HG03460 (cell line): ENCODE results near the gene RIMS3.

Source experiments
- ATAC-seq: cut with Tn5 transposase; IDR thresholded peaks from one replicate; pipeline ENCODE4 v1.9.1; 2021; ENCODE audit not compliant: unreplicated experiment

RIMS3 gene

DNA sequence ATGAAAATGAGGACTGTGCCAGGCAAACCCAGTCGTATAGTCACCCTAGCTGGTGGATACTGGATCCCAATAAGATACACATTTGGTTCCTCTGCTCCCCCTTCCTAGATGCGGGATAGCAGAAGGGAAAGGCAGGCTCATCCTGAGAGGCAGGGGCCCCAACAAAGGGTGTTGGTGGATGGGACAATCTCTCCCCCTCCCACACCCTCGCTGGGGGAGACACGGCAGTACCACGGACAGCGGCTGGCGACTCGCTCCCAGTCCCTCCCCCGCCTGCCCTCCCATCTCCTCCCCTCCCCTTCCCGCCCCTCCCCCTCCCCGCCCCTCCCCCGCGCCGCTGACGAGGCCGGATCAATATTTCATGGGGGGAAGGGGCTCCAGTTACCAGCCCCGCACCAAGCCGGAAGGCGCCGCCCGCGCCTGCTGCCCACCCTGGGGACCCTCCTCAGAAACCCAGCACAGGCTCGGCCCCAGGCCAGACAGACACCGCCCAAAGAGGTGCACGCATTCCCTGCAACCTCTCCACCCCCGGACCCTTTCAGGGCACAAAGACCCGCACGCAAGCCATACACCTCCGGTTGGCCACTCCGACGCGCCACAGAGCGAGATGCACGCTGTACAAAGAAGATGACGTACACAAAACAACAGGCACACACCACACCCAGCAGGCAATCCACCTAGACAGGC lies 11.5 kb downstream of the RIMS3 start:
- ATAC-seq: no peak

DNA sequence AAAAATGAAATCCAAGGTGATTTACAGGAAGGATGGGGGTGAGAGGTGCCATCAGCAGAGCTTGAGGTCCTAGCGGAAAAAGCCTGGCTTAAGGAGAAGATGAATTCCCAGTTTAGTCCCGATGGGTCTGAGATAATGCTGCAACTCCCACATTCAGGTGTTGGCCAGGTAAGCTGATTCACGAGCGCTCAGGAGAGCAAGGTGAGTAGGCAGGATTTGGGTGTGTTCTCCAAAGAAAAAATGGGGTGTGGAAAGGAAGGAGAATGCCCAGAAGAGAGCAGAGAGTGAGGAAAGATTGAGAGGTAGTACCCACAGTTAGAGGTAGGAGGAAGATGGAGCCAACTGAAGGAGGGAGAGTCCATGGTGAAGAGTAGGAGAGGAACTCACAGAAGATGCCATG lies 12.5 kb downstream of the RIMS3 start:
- ATAC-seq: no peak

DNA sequence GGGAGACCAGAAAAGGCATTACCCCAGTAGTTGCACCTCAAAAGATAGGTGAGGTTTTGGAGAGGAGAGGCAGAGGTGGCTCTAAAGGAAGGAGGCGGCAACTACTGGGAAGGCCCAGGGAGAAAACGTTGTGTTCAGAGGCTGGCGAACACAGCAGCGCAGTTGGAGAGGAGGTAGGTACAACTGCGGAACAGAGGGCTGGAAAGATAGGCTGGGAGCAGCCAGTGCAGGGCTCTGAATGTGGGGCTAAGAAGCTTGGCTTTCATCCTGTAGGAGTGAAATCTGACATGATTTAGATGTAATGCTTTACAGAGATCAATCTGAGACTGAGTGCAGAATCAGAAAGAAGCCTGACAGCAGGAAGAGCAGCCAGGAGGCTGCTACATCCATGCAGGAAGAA lies 13.0 kb downstream of the RIMS3 start:
- no peak for ATAC-seq

DNA sequence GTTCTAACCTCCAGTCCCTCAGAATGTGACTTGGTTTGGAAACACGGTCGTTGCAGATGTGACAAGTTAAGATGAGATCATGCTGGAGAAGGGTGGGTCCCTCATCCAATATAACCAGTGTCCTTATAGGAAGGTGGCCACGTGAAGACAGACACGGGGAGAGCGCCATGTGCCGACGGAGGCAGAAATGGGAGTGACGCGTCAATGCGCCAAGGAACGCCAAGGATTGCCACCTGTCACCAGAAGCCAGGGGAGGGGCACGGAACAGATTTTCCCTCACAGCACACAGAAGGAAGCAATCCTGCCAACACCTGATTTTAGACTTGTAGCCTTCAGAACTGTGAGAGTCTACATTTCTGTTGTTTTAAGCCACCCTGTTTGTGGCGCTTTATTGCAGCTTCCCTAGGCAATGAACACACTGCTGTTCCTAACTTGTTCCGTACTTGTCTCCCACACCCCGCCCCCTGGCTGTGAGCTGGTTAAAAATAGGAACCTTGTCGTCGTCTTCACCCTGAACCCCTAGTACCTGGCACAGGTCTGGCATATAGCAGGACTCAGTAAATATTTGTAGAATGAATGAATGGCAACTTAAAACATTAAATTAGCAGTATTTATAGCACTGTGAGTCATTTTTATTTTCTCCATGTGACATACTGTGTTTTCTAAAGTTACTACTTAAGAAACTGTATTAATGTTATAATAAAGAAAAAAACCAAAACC lies 14.2 kb downstream of the RIMS3 start:
- ATAC-seq: no peak

DNA sequence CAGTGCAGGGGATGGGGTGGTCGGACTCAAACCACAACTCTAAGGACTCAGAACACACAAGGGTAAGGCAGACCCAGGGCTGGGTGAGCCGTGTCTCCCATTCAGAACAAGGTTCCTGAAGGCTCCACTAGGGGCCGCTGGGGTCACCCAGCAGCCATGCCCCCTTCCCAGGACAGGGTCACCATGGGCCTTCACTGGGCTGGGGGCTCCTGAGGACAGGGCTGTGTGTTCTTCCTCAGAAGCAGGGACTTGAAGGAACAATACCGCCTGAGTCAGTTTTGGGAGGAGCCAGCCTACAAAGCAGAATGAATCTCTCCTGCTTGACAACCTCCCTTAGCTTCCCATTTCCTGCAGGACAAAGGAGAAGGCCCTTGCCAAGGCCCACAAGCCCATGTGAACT lies 15.4 kb downstream of the RIMS3 start:
- no peak for ATAC-seq

DNA sequence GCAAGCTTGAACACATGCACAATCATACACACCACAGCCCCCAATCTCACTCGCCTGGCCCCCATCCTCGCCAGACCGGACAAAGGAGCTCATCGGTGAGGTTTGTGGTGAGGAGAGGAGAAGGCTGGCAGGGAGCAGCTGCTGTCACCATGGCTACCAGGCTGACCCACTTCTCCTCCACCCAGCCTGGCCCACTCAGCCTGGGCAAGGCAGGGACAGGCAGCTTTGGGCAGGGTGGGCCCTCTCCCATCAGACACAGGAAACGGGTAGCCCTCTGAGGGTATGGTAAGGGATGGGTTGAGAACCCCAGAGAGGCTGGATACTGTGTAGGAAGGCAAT lies 15.9 kb downstream of the RIMS3 start:
- no peak for ATAC-seq

DNA sequence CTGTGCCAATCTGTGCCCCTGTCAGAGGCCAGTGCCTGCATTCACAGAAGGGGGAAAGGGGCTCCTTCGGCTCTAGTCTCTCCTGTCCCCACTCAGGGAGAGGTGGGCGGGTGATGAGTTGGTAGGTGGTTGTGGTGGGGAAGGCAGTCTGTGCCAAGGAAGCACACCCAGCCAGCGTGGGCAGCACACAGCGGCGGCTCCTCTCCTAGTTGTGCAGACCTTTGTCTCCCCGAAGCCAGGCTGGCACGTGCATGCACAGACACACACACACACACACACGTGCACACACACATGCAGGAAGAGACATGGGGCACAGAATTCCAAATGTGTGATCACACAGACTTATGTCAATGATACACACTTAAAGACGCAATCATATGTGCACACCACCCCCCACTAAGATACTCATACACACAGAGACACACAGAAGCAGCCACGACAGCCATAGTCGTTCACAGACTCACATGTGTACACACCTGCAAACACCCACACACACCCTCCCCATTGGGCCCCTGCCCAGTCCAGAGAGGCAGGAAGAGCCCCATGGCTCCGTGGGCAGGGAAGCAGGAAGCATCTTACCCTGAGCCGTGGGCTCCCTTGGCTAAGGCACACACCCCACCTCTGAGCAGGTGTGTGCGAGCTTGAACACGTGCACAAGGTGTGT lies 16.4 kb downstream of the RIMS3 start:
- no peak for ATAC-seq

DNA sequence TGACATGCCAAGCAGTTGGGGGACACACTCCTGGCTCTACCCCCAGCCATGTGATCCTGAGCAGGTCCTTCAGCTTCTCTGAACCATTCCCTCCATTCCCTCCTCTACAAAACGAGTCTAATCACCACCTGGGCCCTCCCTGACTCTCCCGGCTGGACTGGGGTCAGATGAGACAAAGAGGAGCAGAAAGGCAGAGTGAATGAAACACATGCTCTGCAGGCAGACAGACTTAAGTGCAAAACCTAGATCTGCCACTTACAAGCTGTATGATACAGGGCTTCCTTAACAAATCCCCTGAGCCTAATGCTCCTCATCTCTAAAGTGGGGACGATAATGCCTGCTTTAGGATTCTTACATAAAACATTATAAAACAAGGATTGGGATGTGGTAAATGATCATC lies 17.3 kb downstream of the RIMS3 start:
- no peak for ATAC-seq

DNA sequence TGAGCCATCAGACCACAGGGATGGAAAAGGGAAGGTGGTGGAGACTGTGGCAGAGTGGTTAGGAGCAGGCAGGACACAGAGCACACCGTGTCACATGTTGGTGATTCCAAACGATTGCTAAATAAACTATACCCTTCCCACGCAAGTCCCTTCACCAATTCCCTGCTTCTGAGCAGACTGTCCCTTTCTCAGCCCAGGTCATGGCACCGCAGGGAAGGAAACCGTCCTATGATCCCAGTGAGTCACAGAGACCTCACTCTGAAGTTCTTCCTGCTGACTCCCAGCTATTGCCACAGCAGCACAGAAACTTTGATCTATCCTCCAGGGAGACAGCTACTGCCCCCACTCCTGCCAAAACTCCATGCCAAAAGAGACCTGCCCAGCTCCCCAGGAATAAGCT lies 19.2 kb downstream of the RIMS3 start:
- ATAC-seq: no peak

DNA sequence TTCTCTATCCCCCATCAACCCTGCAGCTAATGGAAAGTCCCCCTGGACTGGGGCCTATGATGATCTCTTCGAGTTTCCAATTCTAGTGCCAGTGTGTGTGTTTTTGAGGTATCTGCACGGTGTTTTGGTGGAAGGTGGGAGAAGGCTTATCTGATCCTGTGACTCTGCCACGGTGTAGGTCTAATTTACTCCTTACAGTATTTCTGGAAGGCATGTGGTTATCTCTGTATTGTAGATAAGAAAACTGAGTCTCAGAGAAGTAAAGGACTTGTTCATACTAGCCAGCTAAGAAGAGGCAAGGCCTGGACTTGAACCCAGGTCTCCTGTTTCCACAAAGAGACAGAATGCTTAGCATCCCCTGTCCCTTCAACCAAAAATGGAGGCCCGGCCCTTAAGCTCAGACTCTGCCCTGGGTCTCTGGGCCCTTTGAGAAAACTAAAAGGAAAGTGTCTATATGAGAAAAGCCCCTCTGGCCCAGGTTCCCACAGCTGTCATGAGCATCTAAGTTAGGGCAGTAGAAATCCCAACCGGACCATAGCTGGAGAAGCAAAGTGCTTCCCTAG lies 20.3 kb downstream of the RIMS3 start:
- no peak for ATAC-seq

DNA sequence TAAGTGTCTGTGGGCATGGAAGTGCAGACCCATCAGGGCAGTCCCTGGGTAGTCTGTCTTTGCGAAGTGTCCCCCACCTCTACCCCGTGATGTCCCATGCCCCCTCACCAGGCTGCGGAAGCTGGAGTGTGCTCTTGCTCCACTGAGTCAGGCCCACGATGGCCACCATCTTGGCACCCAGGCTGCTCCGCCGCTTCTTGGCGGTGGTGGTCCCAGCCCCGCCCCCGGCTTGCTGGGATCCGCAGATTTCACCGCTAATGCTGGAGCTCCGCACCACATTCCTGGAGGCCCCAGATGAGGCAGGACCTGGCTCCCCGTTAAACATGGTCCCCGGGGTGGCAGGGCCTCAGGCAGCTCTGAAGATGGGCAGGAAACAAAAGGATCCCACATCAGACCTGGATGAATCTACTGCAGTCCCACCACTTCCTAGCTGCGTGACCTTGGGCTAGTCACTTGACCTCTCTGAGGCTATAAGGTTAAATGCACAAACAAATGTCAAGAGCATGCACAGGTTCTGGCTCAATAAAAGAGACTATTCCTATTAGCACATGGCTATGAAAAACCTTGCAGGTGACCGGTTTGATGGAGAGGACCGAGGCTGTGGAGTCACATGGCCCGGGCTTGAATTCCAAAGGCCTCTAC lies 23.8 kb downstream of the RIMS3 start:
- no peak for ATAC-seq

DNA sequence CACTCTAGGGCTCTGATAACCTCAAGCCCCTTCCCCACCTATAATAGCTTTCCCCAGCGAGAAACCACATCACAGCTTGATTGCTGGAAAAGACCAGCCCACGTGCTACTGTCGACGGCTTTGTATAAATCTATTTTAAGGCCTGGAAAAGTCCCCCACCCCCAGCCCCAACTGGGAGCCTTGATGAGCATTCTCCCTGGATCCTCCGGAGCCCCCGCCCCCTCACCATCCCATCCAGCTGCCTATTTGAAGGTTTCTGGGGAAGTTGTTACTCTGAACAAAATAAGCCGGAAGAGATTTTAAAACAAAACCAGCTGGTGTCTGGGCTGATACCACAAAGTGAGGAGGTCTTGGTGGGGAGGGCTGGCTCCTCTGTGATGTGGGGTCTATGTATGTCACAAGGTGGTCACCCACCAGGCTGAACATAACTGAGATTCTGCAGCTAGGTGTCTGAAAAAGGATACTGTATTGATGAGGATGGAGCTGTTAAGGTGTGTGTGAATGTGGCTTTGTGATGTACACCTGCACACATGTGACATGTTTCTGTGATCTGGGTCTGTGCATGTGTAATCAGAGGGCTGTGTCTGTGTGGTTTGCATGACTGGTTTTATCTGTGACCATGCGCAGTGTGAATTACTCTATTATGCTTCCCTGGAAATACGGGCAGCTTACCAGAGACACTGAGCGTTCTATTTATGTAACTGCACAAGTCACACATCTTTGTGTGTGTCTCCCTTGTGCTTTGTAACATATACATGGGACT lies 25.0 kb downstream of the RIMS3 start:
- no peak for ATAC-seq

DNA sequence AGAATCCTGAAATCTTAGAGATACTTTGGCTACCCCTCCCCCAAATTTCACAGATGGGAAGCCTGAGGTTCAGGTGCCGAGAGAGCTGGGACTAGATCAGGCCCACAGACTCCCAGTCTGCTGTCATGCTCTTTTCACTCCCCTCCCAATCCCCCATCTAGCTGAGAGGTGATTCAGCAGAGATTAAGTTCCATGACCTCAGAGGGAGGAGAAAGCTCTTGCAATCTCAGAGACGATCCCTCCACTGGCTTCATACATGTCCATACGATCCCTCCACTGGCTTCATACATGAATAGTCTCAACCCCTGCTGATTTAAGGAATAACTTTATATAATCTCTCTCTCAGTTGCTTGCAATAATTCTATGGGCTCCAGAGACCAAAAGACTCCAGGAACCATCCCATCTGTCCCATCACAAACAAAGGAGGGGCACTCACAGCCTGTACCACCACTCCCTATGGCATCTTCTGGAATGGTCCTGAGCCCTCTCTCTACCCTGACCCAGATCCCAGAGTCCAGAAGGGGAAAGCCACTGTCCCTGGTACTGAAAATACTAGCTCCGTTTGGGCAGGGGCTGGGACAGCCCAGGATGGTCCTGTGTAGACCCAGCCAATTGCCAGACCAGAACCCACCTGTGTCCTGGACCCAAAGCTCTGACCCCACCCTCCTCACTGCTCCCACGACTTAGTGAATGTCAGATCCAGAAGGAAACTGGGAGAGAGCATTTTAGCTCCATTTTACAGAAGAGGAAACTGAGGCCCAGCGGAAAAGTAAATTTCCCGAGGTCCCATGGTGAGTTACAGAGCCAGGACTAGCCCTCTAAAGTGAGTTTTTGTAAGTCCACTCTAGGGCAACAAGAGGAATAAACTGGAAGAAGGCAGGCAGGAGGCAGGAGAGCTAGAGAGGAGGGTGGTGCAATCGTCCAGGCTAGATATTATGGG lies 27.1 kb downstream of the RIMS3 start:
- no peak for ATAC-seq

DNA sequence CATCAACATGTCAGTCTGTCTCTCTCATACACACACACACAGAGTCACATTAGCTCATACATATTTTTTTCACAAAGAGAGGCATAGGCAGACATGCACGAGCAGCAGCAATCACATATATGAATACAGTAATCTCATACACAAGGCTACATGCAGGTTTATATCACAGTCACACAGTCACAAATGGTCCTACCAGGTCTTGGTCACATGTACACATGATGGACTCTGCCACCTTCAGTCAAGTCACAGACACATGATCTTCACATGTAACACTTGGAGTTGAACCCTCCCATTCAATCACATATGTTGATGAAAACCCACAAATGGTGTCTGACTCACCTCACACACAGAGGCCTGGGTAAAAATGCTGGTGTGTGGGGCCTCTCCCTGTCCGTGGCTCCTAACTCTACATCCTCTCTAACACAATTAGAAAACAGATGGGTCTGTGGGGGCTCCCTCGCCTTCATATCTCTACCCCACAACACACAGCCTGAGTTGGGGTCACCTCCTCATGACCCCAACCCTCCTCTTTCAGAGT lies 27.9 kb downstream of the RIMS3 start:
- ATAC-seq: no peak

DNA sequence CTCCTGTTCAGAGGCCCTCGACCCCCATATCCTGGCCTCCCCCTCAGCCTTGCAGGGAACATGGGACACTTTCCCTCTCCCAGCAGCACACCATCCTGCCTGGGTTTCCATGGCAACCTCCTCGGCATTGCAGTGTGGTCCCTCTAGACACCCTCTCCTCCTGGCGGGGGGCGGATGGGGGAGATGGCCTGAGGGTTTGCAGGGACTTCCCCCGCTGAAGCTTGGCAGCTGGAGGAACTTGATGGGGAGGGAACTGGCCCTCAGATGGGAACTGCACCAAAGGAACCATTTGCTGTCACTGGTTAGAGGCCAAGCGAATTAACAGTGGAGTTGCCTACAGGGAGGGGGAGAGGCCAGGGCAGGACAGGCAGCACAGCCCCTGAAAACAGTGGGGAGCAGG lies 28.7 kb downstream of the RIMS3 start:
- ATAC-seq: no peak

DNA sequence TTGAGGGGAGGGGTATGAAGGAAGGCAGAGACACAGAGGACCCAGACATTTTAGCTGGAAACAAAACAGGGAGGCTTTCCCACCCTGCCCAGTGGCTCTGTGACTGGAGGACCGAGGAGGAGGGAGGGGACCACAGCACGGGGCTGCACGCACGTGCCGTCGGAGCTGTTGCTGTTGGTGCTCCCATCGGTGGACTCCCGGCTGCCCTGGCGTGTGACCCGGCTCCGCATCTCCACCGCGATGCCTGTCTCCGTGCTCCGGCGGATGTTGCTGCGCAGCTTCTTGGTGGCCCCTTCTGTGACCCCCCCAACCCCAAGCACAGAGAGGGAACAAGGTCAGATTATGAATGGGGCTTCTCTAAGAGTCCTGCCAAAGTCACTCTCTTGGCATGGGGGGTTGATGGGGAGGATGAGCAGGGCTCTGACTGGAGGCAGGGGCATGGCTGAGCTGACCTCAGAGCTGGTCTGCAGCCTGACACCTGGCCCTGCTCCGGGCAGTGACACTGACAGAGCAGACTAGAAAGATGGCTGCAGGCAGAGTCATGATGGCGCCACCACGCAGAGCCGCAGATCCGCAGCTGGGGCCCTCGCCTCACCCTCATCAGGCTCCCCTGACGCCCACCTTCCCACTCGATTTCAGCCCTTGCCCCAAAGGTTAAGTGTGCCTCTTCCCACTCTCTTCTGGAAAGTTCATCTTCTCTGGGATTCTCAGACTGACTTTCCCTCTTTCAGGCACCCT lies 29.6 kb downstream of the RIMS3 start:
- no peak for ATAC-seq

DNA sequence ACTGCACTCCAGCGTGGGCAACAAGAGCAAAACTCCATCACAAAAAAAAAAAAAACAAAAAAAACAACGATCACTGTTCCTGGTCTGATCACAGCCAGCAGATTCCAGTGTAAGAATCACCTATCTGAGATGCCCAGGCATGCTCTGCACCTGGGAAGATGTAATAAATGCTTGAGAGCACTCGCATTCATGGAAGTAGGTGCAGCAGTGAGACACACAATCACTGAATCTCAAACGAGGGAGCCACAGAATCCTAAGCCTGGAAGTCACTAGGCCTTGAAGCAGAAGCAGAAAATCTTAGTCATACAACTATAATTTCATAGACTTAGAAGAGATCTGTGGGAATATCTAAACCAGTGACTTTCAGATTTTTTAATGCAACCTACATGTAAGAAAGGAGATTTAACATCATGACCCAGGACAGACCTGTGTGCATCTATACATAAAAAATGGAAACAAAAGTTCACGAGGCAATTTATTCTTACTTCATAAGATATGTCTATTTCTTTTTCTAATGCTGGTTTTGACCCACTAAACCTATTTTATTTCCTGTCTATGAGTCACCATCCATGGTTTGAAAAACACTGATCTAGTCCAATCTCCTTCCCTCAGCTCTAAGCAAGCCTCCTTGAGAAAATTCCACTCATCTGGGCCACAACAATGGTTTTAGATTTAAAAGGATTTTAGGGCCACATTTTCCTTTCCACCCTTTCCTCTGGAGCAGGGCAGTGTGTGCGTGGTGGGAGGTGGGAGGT lies 30.4 kb downstream of the RIMS3 start:
- ATAC-seq: no peak

DNA sequence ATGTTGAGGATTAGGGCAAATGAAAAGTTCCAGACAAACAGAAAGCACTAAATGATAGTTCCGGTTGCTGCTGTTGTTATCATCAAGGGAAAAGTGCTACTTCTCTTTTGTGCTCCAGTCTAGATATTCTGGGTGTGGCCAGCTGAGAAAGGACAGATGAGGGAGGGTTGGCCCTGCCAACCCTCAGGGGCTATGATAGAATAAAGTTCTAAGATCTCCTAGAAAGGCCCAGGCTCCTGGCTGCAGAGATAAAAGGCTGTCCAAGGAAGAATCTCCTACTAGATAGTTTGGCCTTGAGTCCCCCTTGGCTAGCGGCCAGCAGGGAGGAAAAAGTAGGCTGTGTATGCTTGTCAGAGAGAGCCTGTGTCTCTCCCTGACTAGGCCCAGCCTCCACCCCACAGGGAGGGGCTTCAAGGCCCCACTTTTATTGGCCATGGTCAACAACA lies 31.5 kb downstream of the RIMS3 start:
- no peak for ATAC-seq
